Smooth muscle cell of the coronary artery (primary cell): Measurements from ENCODE around the gene OR10H5. TPM values are rescaled to one million over a fixed set of nuclear protein-coding genes. Genes with fewer than 3 reads are reported as not detected.

Source experiments
- total RNA-seq: library from RNA; depleted of rRNA; stranded (reverse); fragments of >200 nt; gene quantifications from 2 replicates; pipeline ENCODE4 v1.2.3, GENCODE V29; 2014; ENCODE audit warnings: low replicate concordance

The OR10H5 gene
- not detected in 2 replicates for total RNA-seq

GRCh38 chr19:15787611-15788155, at the start of gene OR10H5:
OR10H5 (plus strand) TSS chr19:15787661; CDS start chr19:15794049, 6,388 bp downstream.

GRCh38 chr19:15737722-15738121, 49.7 kb upstream of the OR10H5 start, which contains the start of gene OR10H3:
OR10H3 (plus strand) TSS chr19:15737985; CDS start chr19:15741393, 3,408 bp downstream.

GRCh38 chr19:15815306-15815705, 27.8 kb downstream of the OR10H5 start, which contains the start of gene OR10H1:
OR10H1 (minus strand) TSS chr19:15815664; CDS start chr19:15808037, 7,627 bp downstream.

Other genes starting within 250 kb of the OR10H5 start
- gene CYP4F8, start 172.4 kb upstream of the OR10H5 start, total RNA-seq: not detected in 2 replicates
- 0.23 TPM in 1 of 2 replicates, not detected in the other for gene CYP4F3, start 146.8 kb upstream of the OR10H5 start, total RNA-seq
- 0.70 TPM in 1 of 2 replicates, not detected in the other for gene CYP4F12, start 114.6 kb upstream of the OR10H5 start, total RNA-seq
- gene OR10H2, start 59.6 kb upstream of the OR10H5 start, total RNA-seq: not detected in 2 replicates
- not detected in 2 replicates for gene OR10H3, start 49.7 kb upstream of the OR10H5 start, total RNA-seq
- not detected in 2 replicates for gene OR10H1, start 28.0 kb downstream of the OR10H5 start, total RNA-seq
- gene CYP4F2, start 110.4 kb downstream of the OR10H5 start, total RNA-seq: not detected in 2 replicates
- gene CYP4F11, start 146.9 kb downstream of the OR10H5 start, total RNA-seq: not detected in 2 replicates
- not detected in 2 replicates for gene OR10H4, start 161.3 kb downstream of the OR10H5 start, total RNA-seq